Psoas muscle (tissue), 8 donors: ENCODE results near the gene KPNA4. TPM values are rescaled to one million over a fixed set of nuclear protein-coding genes. Genes with fewer than 3 reads are reported as not detected.
A peak's percentile ranks its signal among the peaks of the same experiment; 100 is the strongest.

Experiments
- ATAC-seq, 4 donors: fragments of 200-7000 bp; cut with Tn5 transposase; one replicate each; pipeline ENCODE4 v1.9.1; 2020; ENCODE audit warnings: moderate library complexity in 3 of 4, mild to moderate bottlenecking in 2 of 4
- DNase-seq, 2 donors: peaks; one replicate each; pipeline ENCODE4 v3.0.0-alpha.2; 2020
- H3K27ac ChIP-seq: fragments of 200-600 bp; one replicate; pipeline ENCODE4 v1.8.0; 2022
- H3K27me3 ChIP-seq, 3 donors: fragments of 200-600 bp in 1 of 3; one replicate each; pipeline versions ENCODE4 v1.6.1 to v1.8.0; 2013 to 2022; ENCODE audit warnings: low read length in 2 of 3, mild to moderate bottlenecking in 2 of 3, moderate library complexity in 1 of 3; ENCODE audit not compliant: insufficient read depth in 3 of 3
- H3K36me3 ChIP-seq, 2 donors: fragments of 200-600 bp in 1 of 2; one replicate each; pipeline versions ENCODE4 v1.6.1 to v1.8.0; 2013 to 2022; ENCODE audit warnings: low read depth in 1 of 2, mild to moderate bottlenecking in 1 of 2, moderate library complexity in 1 of 2; ENCODE audit not compliant: insufficient read depth in 1 of 2
- H3K4me1 ChIP-seq: fragments of 200-600 bp; one replicate; pipeline ENCODE4 v1.8.0; 2022
- H3K4me3 ChIP-seq: fragments of 200-600 bp; one replicate; pipeline ENCODE4 v1.8.0; 2022; ENCODE audit warnings: mild to moderate bottlenecking
- H3K9me3 ChIP-seq: fragments of 200-600 bp; one replicate; pipeline ENCODE4 v1.8.0; 2022
- CTCF ChIP-seq: fragments of 200-600 bp; IDR thresholded peaks from one replicate; pipeline ENCODE4 v1.8.0; 2022; ENCODE audit warnings: antibody characterized with exemption
- WGBS, 3 donors: extraction: QIAGEN DNeasy Blood & Tissue Kit; methylation state at CpG; one replicate each; pipeline versions ENCODE4 v1.1.6 to v1.1.7; 2013; 5-methylcytosine and 5-hydroxymethylcytosine counted together
- intact Hi-C, 2 donors: fragments of 100-400 bp; cut with DNase I; formaldehyde crosslinking; loops; one replicate each; pipeline versions ENCODE4 v1.11.0 to v1.14.2; 2022
- polyA plus RNA-seq, 3 donors: library from polyadenylated mRNA; stranded (reverse); fragments of 200-250 nt; gene quantifications; one replicate each; pipeline ENCODE4 v1.2.3, GENCODE V29; 2013
- total RNA-seq, 4 donors: library from RNA; stranded (reverse); fragmentation: NEBNext Ultra II Directional in 2 of 4; extraction: Animal tissue kit (Norgen Biotek cat#: 25700) in 2 of 4; gene quantifications; one replicate each; pipeline versions ENCODE4 v1.2.1 to v1.2.4, GENCODE V29; 2021 to 2023
- donor health status: healthy with polysubstance abuse.
- donor health status: DM: no; HTN: no; CAD: no; lungs with moderate emphysema.
- donor health status: Bipolar disorder and iron deficiency.
- donor health status: healthy.
- donor health status: DM: yes; HTN: yes; CAD: no.
- donor health status: DM: no; HTN: no; CAD: no.
- donor health status: DM: no; HTN: no; CAD: no.
- donor health status: DM: yes; HTN: yes; CAD: no.

The KPNA4 gene
- total and polyA plus RNA-seq, 7 donors: 48.5 to 236 (median 197) TPM

- ATAC-seq: no peak
Measured at GRCh38 chr3:160568989-160569388, 3.6 kb upstream of the KPNA4 start.

GRCh38 chr3:160567774-160568173, 2.4 kb upstream of the KPNA4 start:
- no peak for TF ChIP-seq CTCF
- intact Hi-C loops: no loop called here
- H3K27me3 ChIP-seq: no peaks in the 10 kb centered on the region
- no peak for ATAC-seq
- no peaks in the 10 kb centered on the region for H3K9me3 ChIP-seq
- no peak for DNase-seq
- peak overlapping the region; percentile 93 for H3K4me3 ChIP-seq
- H3K4me1 ChIP-seq: peaks cover 34% of the 10 kb centered on the region
- 97 to 98% (median 98%) methylated on average over 3 of the region's 3 CpGs for WGBS, 3 donors
- H3K27ac ChIP-seq: peak overlapping the region; percentile 99
- peaks cover 0 to 18% of the 10 kb centered on the region in 2 donors for H3K36me3 ChIP-seq

More at GRCh38 chr3:160568989-160569388, 3.6 kb upstream of the KPNA4 start:
- TF ChIP-seq CTCF: no peak
- 93 to 96% (median 93%) methylated on average over 9 to 10 of the region's 10 CpGs for WGBS, 3 donors
- DNase-seq: no peak
- Histone ChIP-seq H3K27ac (no peak overlapping the region), H3K4me3 (no peak overlapping the region), H3K36me3 (peaks cover 0 to 14% of the 10 kb centered on the region in 2 donors), H3K27me3 (no peaks in the 10 kb centered on the region), H3K4me1 (peaks cover 22% of the 10 kb centered on the region), H3K9me3 (no peaks in the 10 kb centered on the region)
- intact Hi-C loops: no loop called here

- Histone ChIP-seq H3K9me3 (no peaks in the 10 kb centered on the region), H3K4me1 (peaks cover 47% of the 10 kb centered on the region), H3K27me3 (no peaks in the 10 kb centered on the region), H3K4me3 (peak overlapping the region; percentile 93), H3K36me3 (peaks cover 0 to 18% of the 10 kb centered on the region in 2 donors), H3K27ac (peak overlapping the region; percentile 99)
- no peak for TF ChIP-seq CTCF
- no peak for DNase-seq
- 6 to 10% (median 7%) methylated on average over 10 of the region's 10 CpGs for WGBS, 3 donors
- ATAC-seq: no peak
- intact Hi-C loops: no loop called here
Measured at GRCh38 chr3:160566499-160566898, 1.1 kb upstream of the KPNA4 start.

GRCh38 chr3:160564949-160565441, 376 bp downstream of the KPNA4 start:
- ATAC-seq (peak; percentile 56 to 69 (median 60)), DNase-seq (peak; percentile 74 to 87)
- H3K4me3 ChIP-seq: peak overlapping the region; percentile 93
- 0 to 1% (median 0%) methylated on average over 44 to 62 of the region's 62 CpGs for WGBS, 3 donors
- H3K9me3 ChIP-seq: no peaks in the 10 kb centered on the region
- H3K4me1 ChIP-seq: peaks cover 57% of the 10 kb centered on the region
- H3K27ac ChIP-seq: peak overlapping the region; percentile 99
- intact Hi-C loops: no loop called here
- no peak for TF ChIP-seq CTCF
- H3K36me3 ChIP-seq: peaks cover 0 to 18% of the 10 kb centered on the region in 2 donors
- H3K27me3 ChIP-seq: no peaks in the 10 kb centered on the region
